ENCODE results near the gene MYOCOS. TPM values are rescaled to one million over a fixed set of nuclear protein-coding genes. Genes with fewer than 3 reads are reported as not detected.
A peak's percentile ranks its signal among the peaks of the same experiment; 100 is the strongest.
"Not testable (repeated sequence)": the region's sequence is repeated elsewhere in the genome, so short reads cannot be mapped to it uniquely, and the experiment has no call there.

The MYOCOS gene
- total RNA-seq, 6 donors from 2014 or later, result not detected

DNA sequence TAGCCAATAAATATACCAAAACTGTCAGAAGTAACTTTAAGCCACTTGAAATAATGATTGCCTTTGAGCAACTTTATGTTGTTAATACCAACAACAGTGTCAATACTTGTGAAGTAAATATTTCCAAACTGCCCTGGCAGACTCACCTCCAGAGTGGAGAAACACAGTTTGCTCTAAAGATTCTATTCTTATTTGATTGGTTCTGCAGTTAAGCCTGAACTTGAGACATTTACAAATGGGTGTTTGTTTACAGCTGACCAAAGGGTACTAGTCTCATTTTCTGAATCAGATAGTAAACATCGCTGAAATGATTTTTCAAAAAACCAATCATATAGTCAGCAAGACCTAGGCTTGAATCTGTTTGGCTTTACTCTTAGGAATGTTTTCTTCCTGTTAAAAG lies 31.8 kb downstream of the MYOCOS start:
- DNase-seq (no peak), ATAC-seq (ENCODE audit: low FRiP score in 2 of 2) (no peak)
- H3K9me3 ChIP-seq, result no peaks in the 10 kb centered on the region
- WGBS, 2 donors, result 42 to 52% methylated on average over 1 of the region's 1 CpG
- H3K27ac ChIP-seq, result peak overlapping the region; percentile 64 to 81 (median 68)
- no peaks in the 10 kb centered on the region for H3K27me3 ChIP-seq
- no peak overlapping the region for H3K4me3 ChIP-seq
- peaks cover 13 to 21% (median 19%) of the 10 kb centered on the region in 4 donors for H3K4me1 ChIP-seq
- TF ChIP-seq EP300 (IDR thresholded peaks at IDR 0.05) (no peak), POLR2A (IDR thresholded peaks at IDR 0.05) (no peak), POLR2AphosphoS5 (IDR thresholded peaks at IDR 0.05) (no peak)
- TF ChIP-seq, protein P1, sequence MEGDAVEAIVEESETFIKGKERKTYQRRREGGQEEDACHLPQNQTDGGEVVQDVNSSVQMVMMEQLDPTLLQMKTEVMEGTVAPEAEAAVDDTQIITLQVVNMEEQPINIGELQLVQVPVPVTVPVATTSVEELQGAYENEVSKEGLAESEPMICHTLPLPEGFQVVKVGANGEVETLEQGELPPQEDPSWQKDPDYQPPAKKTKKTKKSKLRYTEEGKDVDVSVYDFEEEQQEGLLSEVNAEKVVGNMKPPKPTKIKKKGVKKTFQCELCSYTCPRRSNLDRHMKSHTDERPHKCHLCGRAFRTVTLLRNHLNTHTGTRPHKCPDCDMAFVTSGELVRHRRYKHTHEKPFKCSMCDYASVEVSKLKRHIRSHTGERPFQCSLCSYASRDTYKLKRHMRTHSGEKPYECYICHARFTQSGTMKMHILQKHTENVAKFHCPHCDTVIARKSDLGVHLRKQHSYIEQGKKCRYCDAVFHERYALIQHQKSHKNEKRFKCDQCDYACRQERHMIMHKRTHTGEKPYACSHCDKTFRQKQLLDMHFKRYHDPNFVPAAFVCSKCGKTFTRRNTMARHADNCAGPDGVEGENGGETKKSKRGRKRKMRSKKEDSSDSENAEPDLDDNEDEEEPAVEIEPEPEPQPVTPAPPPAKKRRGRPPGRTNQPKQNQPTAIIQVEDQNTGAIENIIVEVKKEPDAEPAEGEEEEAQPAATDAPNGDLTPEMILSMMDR (IDR thresholded peaks at IDR 0.05), result no peak
- no peaks in the 10 kb centered on the region for H3K36me3 ChIP-seq

DNA sequence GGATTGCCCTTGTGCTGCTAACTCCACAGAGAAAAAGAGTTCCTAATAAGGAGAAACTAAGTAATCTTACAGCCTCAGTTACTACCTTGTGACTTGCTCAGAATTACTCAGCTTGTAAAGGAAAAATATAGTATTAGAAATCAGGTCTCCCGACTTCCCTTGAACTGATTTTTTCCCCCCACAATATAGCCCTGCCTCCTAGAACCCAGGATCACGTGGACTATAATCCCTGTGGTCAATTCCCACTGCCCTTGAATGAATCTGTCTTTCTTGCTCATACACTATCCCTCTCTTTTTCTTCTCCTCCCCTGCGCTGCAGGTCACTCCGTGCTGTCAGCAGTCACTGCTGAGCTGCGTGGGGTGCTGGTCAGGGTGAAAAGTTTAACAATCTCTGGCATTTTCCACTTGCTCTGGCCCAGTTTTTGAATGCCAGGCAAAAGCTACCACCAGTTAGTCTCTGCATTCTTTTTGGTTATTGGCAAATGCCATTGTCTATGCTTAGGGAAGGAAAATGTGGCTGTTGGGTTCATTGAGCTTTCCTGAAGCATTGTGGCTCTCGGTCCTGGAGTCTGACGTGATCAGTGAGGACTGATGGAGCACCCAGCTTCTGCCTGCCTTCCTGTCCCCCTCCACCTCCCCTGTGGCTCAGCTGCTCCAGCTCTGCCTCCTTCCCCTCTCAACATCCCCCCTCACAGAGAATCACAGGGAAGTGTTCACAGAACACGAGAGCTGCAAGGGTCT lies 32.3 kb downstream of the MYOCOS start:
- TF ChIP-seq EP300 (IDR thresholded peaks at IDR 0.05), result no peak
- TF ChIP-seq POLR2A (IDR thresholded peaks at IDR 0.05), result no peak
- TF ChIP-seq, protein P1 (IDR thresholded peaks at IDR 0.05), result no peak
- no peak for TF ChIP-seq POLR2AphosphoS5 (IDR thresholded peaks at IDR 0.05)

DNA sequence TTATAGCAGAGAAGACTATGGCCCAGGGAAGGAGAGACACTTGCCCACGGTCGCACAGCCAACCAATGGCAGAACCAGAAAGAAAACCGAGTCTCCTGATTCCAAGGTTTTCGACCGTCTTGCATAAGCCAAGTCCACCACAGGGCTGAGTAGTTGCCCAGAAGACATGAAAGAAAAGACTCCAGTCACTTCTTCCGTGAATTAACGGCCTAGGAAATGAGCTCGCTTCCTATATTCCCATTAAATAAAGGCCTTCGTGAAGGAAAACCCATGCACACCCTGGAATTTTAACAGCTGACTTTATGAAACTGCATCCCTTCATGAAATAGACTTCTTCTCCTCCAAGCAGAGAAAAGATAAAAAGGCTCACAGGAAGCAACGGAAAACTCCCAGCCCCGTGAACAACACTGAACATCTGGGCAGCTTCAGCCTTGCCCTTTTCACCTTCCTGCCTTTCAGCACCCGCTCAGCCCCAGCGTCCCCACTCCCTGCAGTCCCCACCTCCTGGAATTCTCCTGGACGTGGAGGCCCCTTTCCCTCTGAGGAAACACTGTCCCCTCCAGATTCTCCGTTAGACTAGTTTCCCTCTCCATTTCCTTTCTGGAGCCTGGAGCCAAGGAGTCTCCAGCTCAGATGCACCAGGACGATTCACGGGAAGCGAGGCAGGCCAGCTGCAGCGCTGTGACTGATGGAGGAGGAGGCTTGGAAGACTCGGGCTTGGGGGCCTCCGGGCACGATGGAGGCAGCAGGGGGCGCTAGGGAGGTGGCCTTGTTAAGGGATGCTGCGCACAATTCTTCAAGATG lies 33.1 kb downstream of the MYOCOS start:
- DNase-seq (peak; percentile 32 to 88), ATAC-seq (ENCODE audit: low FRiP score in 2 of 2) (peak; percentile 69 to 76)
- peaks cover 13 to 21% (median 19%) of the 10 kb centered on the region in 4 donors for H3K4me1 ChIP-seq
- H3K4me3 ChIP-seq, result peak overlapping the region in 2 of 4 donors; percentile 13 to 21
- TF ChIP-seq, protein P1 (IDR thresholded peaks at IDR 0.05), result peak; percentile 31 to 64 (median 48)
- no peak for TF ChIP-seq EP300 (IDR thresholded peaks at IDR 0.05)
- H3K36me3 ChIP-seq, result no peaks in the 10 kb centered on the region
- WGBS, 2 donors, result 30 to 32% methylated on average over 15 to 24 of the region's 24 CpGs
- H3K27ac ChIP-seq, result peak overlapping the region; percentile 64 to 81 (median 68)
- no peaks in the 10 kb centered on the region for H3K9me3 ChIP-seq
- H3K27me3 ChIP-seq, result no peaks in the 10 kb centered on the region

More for the DNA sequence above, 32.3 kb downstream of the MYOCOS start:
- Histone ChIP-seq H3K9me3 (no peaks in the 10 kb centered on the region), H3K27me3 (no peaks in the 10 kb centered on the region), H3K4me1 (peaks cover 13 to 21% (median 19%) of the 10 kb centered on the region in 4 donors), H3K4me3 (no peak overlapping the region), H3K36me3 (no peaks in the 10 kb centered on the region), H3K27ac (peak overlapping the region; percentile 64 to 81 (median 68))
- 47 to 50% methylated on average over 8 of the region's 8 CpGs for WGBS, 2 donors
- peak in 1 of 2 donors; percentile 44 for ATAC-seq (ENCODE audit: low FRiP score in 2 of 2)
- no peak for DNase-seq

DNA sequence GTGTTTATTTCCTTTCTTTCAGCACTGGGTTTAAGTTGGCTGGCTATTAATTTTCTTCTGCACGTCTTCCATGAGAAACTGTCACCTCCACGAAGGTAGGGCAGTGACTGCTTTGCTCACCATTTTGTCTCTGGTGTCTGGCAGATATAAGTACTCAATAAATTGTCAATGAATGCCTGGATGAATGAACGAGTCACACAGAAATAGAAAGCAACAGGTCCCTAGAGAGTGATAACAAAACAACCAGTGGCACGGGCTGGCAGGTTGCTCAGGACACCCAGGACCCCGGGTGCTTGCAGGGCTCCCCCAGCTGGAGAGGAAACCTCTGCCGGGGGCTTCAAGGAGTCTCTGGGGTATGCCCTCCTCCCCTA lies 33.7 kb downstream of the MYOCOS start:
- WGBS, 2 donors, result 62 to 69% methylated on average over 6 of the region's 6 CpGs

DNA sequence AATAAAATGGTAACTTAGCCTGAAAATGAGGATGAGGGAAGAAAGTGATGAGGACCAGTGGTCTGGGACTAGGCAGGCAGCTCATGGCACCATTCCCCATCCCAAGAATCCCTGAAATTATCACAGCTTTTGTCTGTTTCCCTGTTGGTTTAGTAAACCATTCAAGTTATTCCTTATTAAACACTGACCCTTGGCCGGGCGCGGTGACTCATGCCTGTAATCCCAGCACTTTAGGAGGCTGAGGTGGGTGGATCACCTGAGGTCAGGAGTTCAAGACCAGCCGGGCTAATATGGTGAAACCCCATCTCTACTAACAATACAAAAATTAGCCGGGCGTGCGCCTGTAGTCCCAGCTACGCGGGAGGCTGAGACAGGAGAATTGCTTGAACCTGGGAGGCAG lies 34.2 kb downstream of the MYOCOS start:
- H3K9me3 ChIP-seq; ATAC-seq (ENCODE audit: low FRiP score in 2 of 2); H3K36me3 ChIP-seq; H3K4me3 ChIP-seq; DNase-seq; H3K27me3 ChIP-seq: not testable (repeated sequence)
- Histone ChIP-seq H3K4me1 (peaks cover 13 to 21% (median 19%) of the 10 kb centered on the region in 4 donors), H3K27ac (peak overlapping the region in 2 of 4 donors; percentile 64 to 81)
- 94 to 96% methylated on average over 9 of the region's 9 CpGs for WGBS, 2 donors

More for the DNA sequence above, 33.7 kb downstream of the MYOCOS start:
- H3K4me3 ChIP-seq, result peak overlapping the region in 1 of 4 donors; percentile 21
- H3K4me1 ChIP-seq, result peaks cover 13 to 21% (median 19%) of the 10 kb centered on the region in 4 donors
- no peak for ATAC-seq (ENCODE audit: low FRiP score in 2 of 2)
- H3K27me3 ChIP-seq, result no peaks in the 10 kb centered on the region
- H3K36me3 ChIP-seq, result no peaks in the 10 kb centered on the region
- no peak for TF ChIP-seq POLR2AphosphoS5 (IDR thresholded peaks at IDR 0.05)
- TF ChIP-seq, protein P1 (IDR thresholded peaks at IDR 0.05), result peak in 1 of 6 experiments; percentile 2
- H3K9me3 ChIP-seq, result no peaks in the 10 kb centered on the region
- H3K27ac ChIP-seq, result peak overlapping the region; percentile 34 to 81 (median 66)
- DNase-seq, result no peak

Measured in upper lobe of left lung (tissue), 6 donors.